ENCODE results near the gene B4GALNT4. TPM values are rescaled to one million over a fixed set of nuclear protein-coding genes. Genes with fewer than 3 reads are reported as not detected.
A peak's percentile ranks its signal among the peaks of the same experiment; 100 is the strongest.

B4GALNT4 gene
- total and polyA plus RNA-seq, 2 of the 8 experiments (the other 6 are each of a cell fraction or from before 2014, with no cell fraction given): 40.9 to 76.3 TPM

DNA sequence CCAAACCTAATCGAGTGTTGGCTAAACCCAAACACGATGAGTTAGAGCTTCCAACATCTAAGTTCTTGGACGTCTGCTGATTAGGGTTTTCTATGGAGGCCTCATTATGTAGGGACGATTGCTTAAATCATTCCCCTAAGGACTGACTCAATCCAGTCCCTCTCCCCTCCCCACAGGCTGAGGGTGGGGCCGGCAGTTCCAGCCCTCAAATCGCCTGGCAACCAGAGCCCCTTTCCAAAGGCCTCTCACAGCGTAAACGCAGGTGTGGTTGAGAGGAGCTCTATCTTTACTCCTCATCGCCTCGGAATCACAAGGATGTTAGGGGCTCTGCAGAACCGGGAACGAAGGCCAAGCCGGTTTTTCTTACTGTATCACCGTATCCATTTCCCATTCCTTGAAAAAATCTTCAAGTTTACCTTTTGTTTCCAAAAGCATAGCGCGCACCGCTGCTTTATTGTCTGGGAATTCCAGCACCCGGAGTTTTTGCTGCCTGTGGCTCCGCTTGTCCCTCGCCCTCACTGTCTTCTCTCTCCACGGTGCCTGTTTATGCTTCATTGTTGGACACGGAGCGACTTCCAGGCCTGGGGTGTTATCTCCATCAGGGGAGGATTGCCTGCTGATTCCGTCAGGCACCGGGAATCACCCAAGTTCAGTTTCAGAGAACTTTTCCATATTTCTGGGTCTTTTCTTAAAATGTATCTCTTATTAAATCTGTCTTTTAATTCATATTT is 34.9 kb upstream of the B4GALNT4 start (continued):
- TF ChIP-seq, protein P1, sequence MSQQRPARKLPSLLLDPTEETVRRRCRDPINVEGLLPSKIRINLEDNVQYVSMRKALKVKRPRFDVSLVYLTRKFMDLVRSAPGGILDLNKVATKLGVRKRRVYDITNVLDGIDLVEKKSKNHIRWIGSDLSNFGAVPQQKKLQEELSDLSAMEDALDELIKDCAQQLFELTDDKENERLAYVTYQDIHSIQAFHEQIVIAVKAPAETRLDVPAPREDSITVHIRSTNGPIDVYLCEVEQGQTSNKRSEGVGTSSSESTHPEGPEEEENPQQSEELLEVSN (IDR thresholded peaks at IDR 0.05): no peak
- TF ChIP-seq SAP30 (IDR thresholded peaks at IDR 0.05; ENCODE audit: insufficient read depth, insufficient replicate concordance, low read length) (no peak), HDAC2 (IDR thresholded peaks at IDR 0.05; ENCODE audit: borderline replicate concordance in 1 of 2, low read depth in 2 of 2, low read length in 2 of 2) (no peak), TBP (IDR thresholded peaks at IDR 0.05; ENCODE audit: low read depth, low read length) (peak; percentile 59; the same call in 1 of the 2 replicates), MAX (IDR thresholded peaks at IDR 0.05) (no peak), RBBP5 (IDR thresholded peaks at IDR 0.05; ENCODE audit: borderline replicate concordance, low read depth, low read length) (peak; percentile 70; the same call in 1 of the 2 replicates), EGR1 (IDR thresholded peaks at IDR 0.05; ENCODE audit: borderline replicate concordance, low read depth, low read length) (no peak)
- TF ChIP-seq, protein P2, sequence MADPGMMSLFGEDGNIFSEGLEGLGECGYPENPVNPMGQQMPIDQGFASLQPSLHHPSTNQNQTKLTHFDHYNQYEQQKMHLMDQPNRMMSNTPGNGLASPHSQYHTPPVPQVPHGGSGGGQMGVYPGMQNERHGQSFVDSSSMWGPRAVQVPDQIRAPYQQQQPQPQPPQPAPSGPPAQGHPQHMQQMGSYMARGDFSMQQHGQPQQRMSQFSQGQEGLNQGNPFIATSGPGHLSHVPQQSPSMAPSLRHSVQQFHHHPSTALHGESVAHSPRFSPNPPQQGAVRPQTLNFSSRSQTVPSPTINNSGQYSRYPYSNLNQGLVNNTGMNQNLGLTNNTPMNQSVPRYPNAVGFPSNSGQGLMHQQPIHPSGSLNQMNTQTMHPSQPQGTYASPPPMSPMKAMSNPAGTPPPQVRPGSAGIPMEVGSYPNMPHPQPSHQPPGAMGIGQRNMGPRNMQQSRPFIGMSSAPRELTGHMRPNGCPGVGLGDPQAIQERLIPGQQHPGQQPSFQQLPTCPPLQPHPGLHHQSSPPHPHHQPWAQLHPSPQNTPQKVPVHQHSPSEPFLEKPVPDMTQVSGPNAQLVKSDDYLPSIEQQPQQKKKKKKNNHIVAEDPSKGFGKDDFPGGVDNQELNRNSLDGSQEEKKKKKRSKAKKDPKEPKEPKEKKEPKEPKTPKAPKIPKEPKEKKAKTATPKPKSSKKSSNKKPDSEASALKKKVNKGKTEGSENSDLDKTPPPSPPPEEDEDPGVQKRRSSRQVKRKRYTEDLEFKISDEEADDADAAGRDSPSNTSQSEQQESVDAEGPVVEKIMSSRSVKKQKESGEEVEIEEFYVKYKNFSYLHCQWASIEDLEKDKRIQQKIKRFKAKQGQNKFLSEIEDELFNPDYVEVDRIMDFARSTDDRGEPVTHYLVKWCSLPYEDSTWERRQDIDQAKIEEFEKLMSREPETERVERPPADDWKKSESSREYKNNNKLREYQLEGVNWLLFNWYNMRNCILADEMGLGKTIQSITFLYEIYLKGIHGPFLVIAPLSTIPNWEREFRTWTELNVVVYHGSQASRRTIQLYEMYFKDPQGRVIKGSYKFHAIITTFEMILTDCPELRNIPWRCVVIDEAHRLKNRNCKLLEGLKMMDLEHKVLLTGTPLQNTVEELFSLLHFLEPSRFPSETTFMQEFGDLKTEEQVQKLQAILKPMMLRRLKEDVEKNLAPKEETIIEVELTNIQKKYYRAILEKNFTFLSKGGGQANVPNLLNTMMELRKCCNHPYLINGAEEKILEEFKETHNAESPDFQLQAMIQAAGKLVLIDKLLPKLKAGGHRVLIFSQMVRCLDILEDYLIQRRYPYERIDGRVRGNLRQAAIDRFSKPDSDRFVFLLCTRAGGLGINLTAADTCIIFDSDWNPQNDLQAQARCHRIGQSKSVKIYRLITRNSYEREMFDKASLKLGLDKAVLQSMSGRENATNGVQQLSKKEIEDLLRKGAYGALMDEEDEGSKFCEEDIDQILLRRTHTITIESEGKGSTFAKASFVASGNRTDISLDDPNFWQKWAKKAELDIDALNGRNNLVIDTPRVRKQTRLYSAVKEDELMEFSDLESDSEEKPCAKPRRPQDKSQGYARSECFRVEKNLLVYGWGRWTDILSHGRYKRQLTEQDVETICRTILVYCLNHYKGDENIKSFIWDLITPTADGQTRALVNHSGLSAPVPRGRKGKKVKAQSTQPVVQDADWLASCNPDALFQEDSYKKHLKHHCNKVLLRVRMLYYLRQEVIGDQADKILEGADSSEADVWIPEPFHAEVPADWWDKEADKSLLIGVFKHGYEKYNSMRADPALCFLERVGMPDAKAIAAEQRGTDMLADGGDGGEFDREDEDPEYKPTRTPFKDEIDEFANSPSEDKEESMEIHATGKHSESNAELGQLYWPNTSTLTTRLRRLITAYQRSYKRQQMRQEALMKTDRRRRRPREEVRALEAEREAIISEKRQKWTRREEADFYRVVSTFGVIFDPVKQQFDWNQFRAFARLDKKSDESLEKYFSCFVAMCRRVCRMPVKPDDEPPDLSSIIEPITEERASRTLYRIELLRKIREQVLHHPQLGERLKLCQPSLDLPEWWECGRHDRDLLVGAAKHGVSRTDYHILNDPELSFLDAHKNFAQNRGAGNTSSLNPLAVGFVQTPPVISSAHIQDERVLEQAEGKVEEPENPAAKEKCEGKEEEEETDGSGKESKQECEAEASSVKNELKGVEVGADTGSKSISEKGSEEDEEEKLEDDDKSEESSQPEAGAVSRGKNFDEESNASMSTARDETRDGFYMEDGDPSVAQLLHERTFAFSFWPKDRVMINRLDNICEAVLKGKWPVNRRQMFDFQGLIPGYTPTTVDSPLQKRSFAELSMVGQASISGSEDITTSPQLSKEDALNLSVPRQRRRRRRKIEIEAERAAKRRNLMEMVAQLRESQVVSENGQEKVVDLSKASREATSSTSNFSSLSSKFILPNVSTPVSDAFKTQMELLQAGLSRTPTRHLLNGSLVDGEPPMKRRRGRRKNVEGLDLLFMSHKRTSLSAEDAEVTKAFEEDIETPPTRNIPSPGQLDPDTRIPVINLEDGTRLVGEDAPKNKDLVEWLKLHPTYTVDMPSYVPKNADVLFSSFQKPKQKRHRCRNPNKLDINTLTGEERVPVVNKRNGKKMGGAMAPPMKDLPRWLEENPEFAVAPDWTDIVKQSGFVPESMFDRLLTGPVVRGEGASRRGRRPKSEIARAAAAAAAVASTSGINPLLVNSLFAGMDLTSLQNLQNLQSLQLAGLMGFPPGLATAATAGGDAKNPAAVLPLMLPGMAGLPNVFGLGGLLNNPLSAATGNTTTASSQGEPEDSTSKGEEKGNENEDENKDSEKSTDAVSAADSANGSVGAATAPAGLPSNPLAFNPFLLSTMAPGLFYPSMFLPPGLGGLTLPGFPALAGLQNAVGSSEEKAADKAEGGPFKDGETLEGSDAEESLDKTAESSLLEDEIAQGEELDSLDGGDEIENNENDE (IDR thresholded peaks at IDR 0.05; ENCODE audit: insufficient replicate concordance, low read length): no peak

Data from H1 (cell line).